Measurements from ENCODE around the gene TMEM80. TPM values are rescaled to one million over a fixed set of nuclear protein-coding genes. Genes with fewer than 3 reads are reported as not detected.

TMEM80 gene
- total RNA-seq, 1 experiment from 2014 or later, result 17.6 TPM

GRCh38 chr11:660681-661444, 34.8 kb upstream of the TMEM80 start:
- DNase-seq (ENCODE audit: low spot score), result no peak

GRCh38 chr11:662689-663274, 32.8 kb upstream of the TMEM80 start:
- Histone ChIP-seq H3K4me1 (ENCODE audit: insufficient read depth, low read length, poor library complexity, severe bottlenecking) (peaks cover 18% of the 10 kb centered on the region), H3K27ac (ENCODE audit: low read depth, low read length, poor library complexity, severe bottlenecking) (no peak overlapping the region), H3K27me3 (replicated peaks; ENCODE audit: insufficient read depth, low read depth, low read length, poor library complexity) (no peaks in the 10 kb centered on the region), H3K9me3 (ENCODE audit: low read depth, low read length, poor library complexity, severe bottlenecking) (no peaks in the 10 kb centered on the region), H3K36me3 (ENCODE audit: insufficient read depth, low read length, poor library complexity, severe bottlenecking) (peaks cover 9% of the 10 kb centered on the region), H3K4me3 (ENCODE audit: low read depth, low read length, poor library complexity, severe bottlenecking) (no peak overlapping the region)
- peak; percentile 41 for DNase-seq (ENCODE audit: low spot score)
- CTCF ChIA-PET, result no interaction called here
- intact Hi-C loops (cut with micrococcal nuclease; ENCODE audit: unreplicated experiment), result loop anchor here (5.0 kb wide), 1 partner anchor 60 kb away; no protein-coding TSS in a partner anchor
- TF ChIP-seq CTCF (conservative IDR thresholded peaks at IDR 0.05; ENCODE audit: low read depth, low read length) (peak; percentile 69), EZH2 (IDR thresholded peaks at IDR 0.05; ENCODE audit: borderline replicate concordance, low read depth, low read length, poor library complexity, severe bottlenecking) (no peak)
- POLR2A ChIA-PET (ENCODE audit: low non-redundant PET), result no interaction called here
- BruUV-seq (replicated peaks), result no TSS peak

More at GRCh38 chr11:660681-661444, 34.8 kb upstream of the TMEM80 start:
- intact Hi-C loops (cut with micrococcal nuclease; ENCODE audit: unreplicated experiment), result loop anchor here (5.0 kb wide), 1 partner anchor 61 kb away; no protein-coding TSS in a partner anchor
- ChIA-PET CTCF (interaction anchor here (0.6 kb wide), 1 partner anchor 106 kb away, joined by 5 read pairs; no protein-coding TSS in a partner anchor), POLR2A (ENCODE audit: low non-redundant PET) (no interaction called here)
- H3K36me3 ChIP-seq (ENCODE audit: insufficient read depth, low read length, poor library complexity, severe bottlenecking), result peaks cover 6% of the 10 kb centered on the region
- no peak overlapping the region for H3K27ac ChIP-seq (ENCODE audit: low read depth, low read length, poor library complexity, severe bottlenecking)
- TF ChIP-seq CTCF (conservative IDR thresholded peaks at IDR 0.05; ENCODE audit: low read depth, low read length) (no peak), EZH2 (IDR thresholded peaks at IDR 0.05; ENCODE audit: borderline replicate concordance, low read depth, low read length, poor library complexity, severe bottlenecking) (no peak)
- BruUV-seq (replicated peaks), result no TSS peak
- H3K9me3 ChIP-seq (ENCODE audit: low read depth, low read length, poor library complexity, severe bottlenecking), result no peaks in the 10 kb centered on the region
- no peak overlapping the region for H3K4me3 ChIP-seq (ENCODE audit: low read depth, low read length, poor library complexity, severe bottlenecking)
- no peaks in the 10 kb centered on the region for H3K27me3 ChIP-seq (replicated peaks; ENCODE audit: insufficient read depth, low read depth, low read length, poor library complexity)
- peaks cover 15% of the 10 kb centered on the region for H3K4me1 ChIP-seq (ENCODE audit: insufficient read depth, low read length, poor library complexity, severe bottlenecking)

GRCh38 chr11:665062-665703, 30.4 kb upstream of the TMEM80 start:
- DNase-seq (ENCODE audit: low spot score), result peak; percentile 78
- no TSS peak for BruUV-seq (replicated peaks)
- Histone ChIP-seq H3K9me3 (ENCODE audit: low read depth, low read length, poor library complexity, severe bottlenecking) (no peaks in the 10 kb centered on the region), H3K27ac (ENCODE audit: low read depth, low read length, poor library complexity, severe bottlenecking) (peak overlapping the region; percentile 47), H3K4me1 (ENCODE audit: insufficient read depth, low read length, poor library complexity, severe bottlenecking) (peaks cover 17% of the 10 kb centered on the region), H3K4me3 (ENCODE audit: low read depth, low read length, poor library complexity, severe bottlenecking) (no peak overlapping the region), H3K27me3 (replicated peaks; ENCODE audit: insufficient read depth, low read depth, low read length, poor library complexity) (no peaks in the 10 kb centered on the region), H3K36me3 (ENCODE audit: insufficient read depth, low read length, poor library complexity, severe bottlenecking) (peaks cover 9% of the 10 kb centered on the region)
- POLR2A ChIA-PET (ENCODE audit: low non-redundant PET), result no interaction called here
- intact Hi-C loops (cut with micrococcal nuclease; ENCODE audit: unreplicated experiment), result no loop called here
- CTCF ChIA-PET, result no interaction called here
- no peak for TF ChIP-seq CTCF (conservative IDR thresholded peaks at IDR 0.05; ENCODE audit: low read depth, low read length)
- no peak for TF ChIP-seq EZH2 (IDR thresholded peaks at IDR 0.05; ENCODE audit: borderline replicate concordance, low read depth, low read length, poor library complexity, severe bottlenecking)
